ENCODE data around the gene SHROOM3. TPM values are rescaled to one million over a fixed set of nuclear protein-coding genes. Genes with fewer than 3 reads are reported as not detected.

Gene SHROOM3
- total RNA-seq, 2 experiments from 2014 or later, result 0.06 to 0.10 TPM

- H3K27me3 Mint-ChIP-seq, result peaks cover 20% of the 10 kb centered on the region
- H3K9me3 Mint-ChIP-seq, result no peaks in the 10 kb centered on the region
- no peak overlapping the region for H3K27ac Mint-ChIP-seq
- H3K4me1 Mint-ChIP-seq, result no peaks in the 10 kb centered on the region
- H3K36me3 Mint-ChIP-seq, result no peaks in the 10 kb centered on the region
- H3K4me3 Mint-ChIP-seq, result no peak overlapping the region
- no peak for DNase-seq
Measured at GRCh38 chr4:76634220-76634619, 199.2 kb downstream of the SHROOM3 start.

- H3K27ac Mint-ChIP-seq, result no peak overlapping the region
- H3K9me3 Mint-ChIP-seq, result no peaks in the 10 kb centered on the region
- H3K27me3 Mint-ChIP-seq, result peaks cover 20% of the 10 kb centered on the region
- H3K4me1 Mint-ChIP-seq, result no peaks in the 10 kb centered on the region
- no peak overlapping the region for H3K4me3 Mint-ChIP-seq
- H3K36me3 Mint-ChIP-seq, result no peaks in the 10 kb centered on the region
- DNase-seq, result no peak
Measured at GRCh38 chr4:76637712-76638361, 202.8 kb downstream of the SHROOM3 start.

- Mint-ChIP-seq H3K4me3 (no peak overlapping the region), H3K27me3 (peaks cover 19% of the 10 kb centered on the region), H3K36me3 (no peaks in the 10 kb centered on the region), H3K9me3 (no peaks in the 10 kb centered on the region), H3K27ac (no peak overlapping the region), H3K4me1 (no peaks in the 10 kb centered on the region)
- no peak for DNase-seq
Measured at GRCh38 chr4:76639288-76639687, 204.3 kb downstream of the SHROOM3 start.

GRCh38 chr4:76640353-76640910 is 205.4 kb downstream of the SHROOM3 start:
- Mint-ChIP-seq H3K27ac (no peak overlapping the region), H3K36me3 (no peaks in the 10 kb centered on the region), H3K4me3 (no peak overlapping the region), H3K4me1 (no peaks in the 10 kb centered on the region), H3K9me3 (no peaks in the 10 kb centered on the region), H3K27me3 (peaks cover 19% of the 10 kb centered on the region)
- DNase-seq, result no peak

DNA sequence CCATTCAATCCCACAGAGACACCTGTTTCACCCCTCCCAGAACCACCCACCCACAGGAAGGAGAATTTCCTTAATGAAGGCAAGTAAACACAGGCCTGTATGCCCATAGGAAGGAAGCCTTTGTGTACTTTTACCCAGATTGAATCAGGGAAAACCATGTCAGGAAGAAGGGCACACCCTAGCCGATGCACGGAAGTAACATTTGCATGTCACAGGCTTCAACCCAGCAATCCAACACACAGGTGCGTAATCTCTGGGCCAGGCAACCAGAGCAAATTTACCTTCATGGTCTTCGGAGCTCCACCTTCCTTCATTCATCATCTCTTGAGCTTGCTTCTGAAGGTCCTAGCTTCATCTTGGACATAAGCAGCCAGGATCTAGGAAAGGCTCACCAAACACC is 206.3 kb downstream of the SHROOM3 start:
- Mint-ChIP-seq H3K27ac (no peak overlapping the region), H3K9me3 (no peaks in the 10 kb centered on the region), H3K36me3 (no peaks in the 10 kb centered on the region), H3K4me3 (no peak overlapping the region), H3K27me3 (peaks cover 24% of the 10 kb centered on the region), H3K4me1 (no peaks in the 10 kb centered on the region)
- no peak for DNase-seq

DNA sequence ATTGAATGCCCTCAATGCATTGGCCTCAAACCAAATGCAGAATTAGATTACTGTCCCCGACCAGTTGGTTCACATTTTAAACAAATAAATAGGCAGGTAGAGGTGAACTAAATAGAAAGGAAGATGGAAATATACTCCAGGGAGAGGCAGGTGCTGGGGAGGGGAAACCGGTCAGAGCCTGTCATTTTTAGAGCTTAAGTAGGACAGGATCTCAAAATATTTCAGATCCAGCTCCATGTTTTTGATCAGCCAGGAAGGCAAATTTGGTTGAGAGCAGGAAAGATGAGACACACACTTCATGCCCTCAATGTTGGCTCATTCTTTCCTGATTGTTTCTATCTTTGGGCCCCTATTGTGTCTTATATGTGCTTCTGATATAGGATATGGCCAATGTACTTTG is 206.7 kb downstream of the SHROOM3 start:
- no peak overlapping the region for H3K27ac Mint-ChIP-seq
- no peaks in the 10 kb centered on the region for H3K36me3 Mint-ChIP-seq
- no peak for DNase-seq
- H3K9me3 Mint-ChIP-seq, result no peaks in the 10 kb centered on the region
- H3K27me3 Mint-ChIP-seq, result peaks cover 24% of the 10 kb centered on the region
- H3K4me1 Mint-ChIP-seq, result no peaks in the 10 kb centered on the region
- H3K4me3 Mint-ChIP-seq, result no peak overlapping the region

- peaks cover 25% of the 10 kb centered on the region for H3K27me3 Mint-ChIP-seq
- no peaks in the 10 kb centered on the region for H3K36me3 Mint-ChIP-seq
- no peak for DNase-seq
- H3K27ac Mint-ChIP-seq, result no peak overlapping the region
- H3K4me3 Mint-ChIP-seq, result no peak overlapping the region
- no peaks in the 10 kb centered on the region for H3K4me1 Mint-ChIP-seq
- H3K9me3 Mint-ChIP-seq, result no peaks in the 10 kb centered on the region
Measured at GRCh38 chr4:76644831-76645485, 209.9 kb downstream of the SHROOM3 start.

DNA sequence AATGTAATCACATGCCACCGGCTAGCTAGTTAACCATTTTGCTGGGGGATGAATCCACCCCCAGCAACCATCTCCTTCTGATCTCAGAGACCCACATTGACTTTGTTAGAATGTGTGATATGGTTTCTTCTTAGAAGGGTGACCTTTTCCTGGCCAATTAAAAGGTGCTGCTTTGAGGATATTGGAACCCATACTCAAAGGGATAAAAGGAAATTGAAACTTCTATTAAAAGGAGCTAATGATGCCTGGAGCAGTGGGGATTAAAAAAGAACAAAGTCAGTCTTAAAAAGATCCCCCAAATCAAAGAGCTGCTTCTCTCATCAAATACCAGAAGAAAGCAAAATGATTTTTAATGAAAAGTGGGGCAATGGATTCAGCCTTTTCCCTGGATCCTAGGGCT is 214.1 kb downstream of the SHROOM3 start:
- Mint-ChIP-seq H3K27me3 (peaks cover 9% of the 10 kb centered on the region), H3K27ac (no peak overlapping the region), H3K9me3 (peaks cover 3% of the 10 kb centered on the region)

DNA sequence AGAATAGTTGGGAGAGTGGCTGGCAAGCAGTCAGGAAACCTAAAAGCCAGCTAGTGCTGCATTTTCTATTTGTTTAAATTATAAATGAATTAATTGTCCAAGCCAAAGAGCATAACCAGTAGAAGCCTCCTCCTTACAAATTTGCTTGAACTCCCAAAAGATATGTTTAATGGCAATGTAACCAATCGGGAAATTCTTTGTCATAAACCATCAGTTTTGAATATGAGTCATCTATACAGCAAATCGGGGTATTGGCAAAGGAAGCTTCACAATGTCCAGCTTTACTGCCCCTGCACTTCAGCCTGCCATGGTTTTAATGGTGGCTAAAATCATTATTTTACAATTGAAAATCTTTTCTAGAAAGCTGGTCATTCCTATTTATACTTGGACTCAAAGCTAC is 216.6 kb downstream of the SHROOM3 start:
- no peaks in the 10 kb centered on the region for H3K4me1 Mint-ChIP-seq
- H3K36me3 Mint-ChIP-seq, result no peaks in the 10 kb centered on the region
- no peak overlapping the region for H3K27ac Mint-ChIP-seq
- no peak for DNase-seq
- peaks cover 5% of the 10 kb centered on the region for H3K27me3 Mint-ChIP-seq
- H3K9me3 Mint-ChIP-seq, result peaks cover 3% of the 10 kb centered on the region
- no peak overlapping the region for H3K4me3 Mint-ChIP-seq

More for the DNA sequence above, 214.1 kb downstream of the SHROOM3 start:
- Mint-ChIP-seq H3K4me3 (no peak overlapping the region), H3K36me3 (no peaks in the 10 kb centered on the region), H3K4me1 (no peaks in the 10 kb centered on the region)
- no peak for DNase-seq

GRCh38 chr4:76652389-76652788 is 217.4 kb downstream of the SHROOM3 start:
- Mint-ChIP-seq H3K27me3 (no peaks in the 10 kb centered on the region), H3K36me3 (no peaks in the 10 kb centered on the region), H3K4me1 (no peaks in the 10 kb centered on the region), H3K4me3 (no peak overlapping the region), H3K9me3 (peaks cover 3% of the 10 kb centered on the region), H3K27ac (no peak overlapping the region)
- DNase-seq, result no peak

- Mint-ChIP-seq H3K27ac (no peak overlapping the region), H3K4me1 (no peaks in the 10 kb centered on the region), H3K36me3 (no peaks in the 10 kb centered on the region), H3K27me3 (no peaks in the 10 kb centered on the region), H3K9me3 (peaks cover 3% of the 10 kb centered on the region), H3K4me3 (no peak overlapping the region)
- no peak for DNase-seq
Measured at GRCh38 chr4:76654084-76654483, 219.1 kb downstream of the SHROOM3 start.

DNA sequence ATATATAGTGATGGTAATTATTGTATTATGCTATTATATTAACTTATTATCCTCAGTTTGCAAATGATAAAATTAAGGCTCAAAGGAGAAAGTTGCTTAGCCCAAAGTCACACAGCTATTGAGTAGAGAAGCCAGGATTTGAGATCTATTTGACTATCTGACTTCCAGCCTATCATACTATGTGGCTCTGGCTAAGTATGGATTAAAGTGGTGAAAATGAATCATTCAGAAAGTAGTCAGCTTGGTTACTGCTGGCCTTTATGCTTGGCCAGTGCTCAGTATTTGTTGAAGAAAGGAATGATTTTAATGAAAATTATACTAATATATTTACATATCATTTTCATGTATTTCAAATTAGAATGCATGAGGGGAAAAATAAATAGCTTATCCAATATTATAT is 219.8 kb downstream of the SHROOM3 start:
- H3K27me3 Mint-ChIP-seq, result no peaks in the 10 kb centered on the region
- H3K4me1 Mint-ChIP-seq, result no peaks in the 10 kb centered on the region
- H3K9me3 Mint-ChIP-seq, result peaks cover 3% of the 10 kb centered on the region
- no peaks in the 10 kb centered on the region for H3K36me3 Mint-ChIP-seq
- no peak for DNase-seq
- no peak overlapping the region for H3K4me3 Mint-ChIP-seq
- H3K27ac Mint-ChIP-seq, result no peak overlapping the region

DNA sequence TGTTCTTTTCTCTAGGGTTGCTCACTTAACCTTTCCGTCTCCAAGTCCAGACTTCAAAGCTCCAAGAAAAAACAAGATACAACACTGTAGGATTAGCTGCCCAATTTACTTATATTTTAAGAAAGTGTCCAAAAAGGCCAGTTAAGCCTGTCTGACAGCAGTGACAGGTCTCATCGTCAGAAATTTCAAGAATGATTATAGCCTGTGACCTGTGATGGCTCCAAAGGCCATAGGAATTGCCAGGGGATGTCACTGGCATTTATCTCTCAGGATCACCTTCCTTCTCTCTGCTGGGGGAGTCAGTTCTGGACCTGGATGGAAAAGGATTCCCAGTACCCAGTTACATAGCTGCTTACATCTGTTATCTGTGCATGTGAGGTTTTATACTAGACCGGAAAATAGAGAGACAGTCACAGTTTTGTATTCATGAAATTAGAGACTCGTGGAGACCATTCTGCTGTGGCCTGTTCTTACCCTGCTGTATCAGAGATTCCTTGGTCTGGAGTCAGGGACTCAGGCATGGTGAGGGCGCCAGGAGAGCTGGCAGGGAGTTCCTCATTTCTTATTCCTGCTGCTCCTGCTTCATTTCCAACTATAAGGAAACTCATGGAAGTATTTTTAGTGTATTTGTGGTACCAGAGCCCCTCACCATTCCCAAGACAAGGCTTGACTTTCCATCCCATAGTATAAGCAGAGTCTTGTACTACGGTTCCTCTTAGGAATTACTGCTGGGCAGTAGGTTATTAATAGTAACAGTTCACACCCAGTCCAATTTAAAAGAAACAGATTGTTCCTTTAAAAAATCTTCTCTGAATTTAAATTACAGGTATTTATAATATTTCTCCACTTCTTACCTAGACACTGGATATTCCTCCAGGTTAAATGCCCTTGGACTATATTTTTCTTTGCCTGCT is 220.8 kb downstream of the SHROOM3 start:
- H3K4me1 Mint-ChIP-seq, result no peaks in the 10 kb centered on the region
- no peaks in the 10 kb centered on the region for H3K27me3 Mint-ChIP-seq
- no peak for DNase-seq
- no peak overlapping the region for H3K27ac Mint-ChIP-seq
- H3K9me3 Mint-ChIP-seq, result peaks cover 2% of the 10 kb centered on the region
- H3K36me3 Mint-ChIP-seq, result no peaks in the 10 kb centered on the region
- no peak overlapping the region for H3K4me3 Mint-ChIP-seq

DNA sequence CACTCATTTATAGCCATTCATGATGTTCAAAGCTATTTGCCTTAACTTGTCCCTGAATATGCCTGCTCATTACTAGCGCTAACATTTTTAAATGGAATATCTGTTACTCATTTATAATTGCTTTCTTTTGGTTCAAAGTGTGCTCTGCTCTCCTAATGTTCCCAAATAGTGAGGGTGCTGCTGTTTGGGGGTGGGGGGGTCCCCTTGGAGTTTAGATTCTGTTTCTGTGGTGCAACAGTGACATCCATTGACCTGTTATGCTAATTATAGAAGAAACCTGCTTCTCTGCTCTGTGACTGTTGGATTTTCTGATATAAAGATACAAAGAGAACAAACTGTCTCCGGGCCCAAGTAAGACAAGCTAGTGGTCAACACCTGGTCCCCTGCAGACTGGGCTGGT is 222.4 kb downstream of the SHROOM3 start:
- Mint-ChIP-seq H3K4me3 (no peak overlapping the region), H3K36me3 (no peaks in the 10 kb centered on the region), H3K27ac (no peak overlapping the region), H3K4me1 (no peaks in the 10 kb centered on the region), H3K9me3 (no peaks in the 10 kb centered on the region), H3K27me3 (no peaks in the 10 kb centered on the region)
- no peak for DNase-seq

All from activated naive CD8-positive, alpha-beta T cell treated with anti-CD3 and anti-CD28 coated beads for 36 hours (primary cell).